ENCODE results near the gene FFAR3. TPM values are rescaled to one million over a fixed set of nuclear protein-coding genes. Genes with fewer than 3 reads are reported as not detected.

The FFAR3 gene
- total and polyA plus RNA-seq, 9 of the 15 experiments (the other 6 are each of a cell fraction or from before 2014, with no cell fraction given) = not detected

GRCh38 chr19:35357867-35358573 is at the start of gene FFAR3 (continued):
- TF ChIP-seq ZNF431 (CRISPR knock-in tag; IDR thresholded peaks at IDR 0.05) = no peak

- Histone ChIP-seq H3K4me1 (replicated peaks in 1 of 2; ENCODE audit: control insufficient read depth in 2 of 2, insufficient read depth in 2 of 2, low read length in 2 of 2) (peaks cover 61 to 80% of the 10 kb centered on the region in 2 experiments), H3K9me1 (ENCODE audit: control insufficient read depth, insufficient read depth, low read length) (peaks cover 3% of the 10 kb centered on the region), H4K20me1 (replicated peaks; ENCODE audit: control insufficient read depth, insufficient read depth, low read length) (no peaks in the 10 kb centered on the region), H3K9ac (ENCODE audit: insufficient read depth in 1 of 2, low read depth in 2 of 2, low read length in 2 of 2) (peak overlapping the region; percentile 79 to 90; a peak in 3 of 4 replicates), H3K4me3 (no peak overlapping the region), H3K4me2 (ENCODE audit: insufficient read depth, low read length) (peak overlapping the region; percentile 65), H2AFZ (ENCODE audit: low read depth, low read length) (peak overlapping the region; percentile 96), H3K79me2 (ENCODE audit: control insufficient read depth, insufficient read depth, low read length) (peaks cover 10% of the 10 kb centered on the region; the same call in 2 of the 3 replicates), H3K27ac (ENCODE audit: extremely low read depth, low read depth, low read length) (peak overlapping the region; percentile 90), H3K36me3 (ENCODE audit: control insufficient read depth, insufficient read depth, low read length) (no peaks in the 10 kb centered on the region), H3K9me3 (replicated peaks; ENCODE audit: control insufficient read depth, insufficient read depth, low read depth, low read length) (no peaks in the 10 kb centered on the region), H3K27me3 (ENCODE audit: control insufficient read depth in 2 of 2, insufficient read depth in 2 of 2, low read length in 2 of 2) (no peaks in the 10 kb centered on the region)
- CTCF ChIA-PET (ENCODE audit: low intra/inter-chr PET ratio) = no interaction called here
- ATAC-seq = no peak
- POLR2A ChIA-PET = interaction anchor here (0.7 to 2.3 kb wide), 5 partner anchors 9 to 155 kb away, joined by 3 to 11 read pairs (median 4); no protein-coding TSS in a partner anchor
- no TSS peak for BruUV-seq (replicated peaks)
- no peak for FAIRE-seq
- DNase-seq (ENCODE audit: extremely low read depth in 1 of 4, low spot score in 3 of 4) = peak in 1 of 4 experiments; percentile 17
- intact Hi-C loops (cut with micrococcal nuclease) (no loop called here), in situ Hi-C loops (cut with MboI) (no loop called here)
- WGBS (ENCODE audit: insufficient coverage, low coverage, missing lambda C conversion rate) = 40% methylated on average over 6 of the region's 7 CpGs
- TF ChIP-seq ARNT (IDR thresholded peaks at IDR 0.05) (no peak), ZNF408 (CRISPR knock-in tag; IDR thresholded peaks at IDR 0.05; ENCODE audit: low read depth) (no peak), KLF10 (CRISPR knock-in tag; IDR thresholded peaks at IDR 0.05) (no peak), DMBX1 (CRISPR knock-in tag; IDR thresholded peaks at IDR 0.05; ENCODE audit: borderline replicate concordance) (0 out of 2 replicates have a peak, but pooled peaks have one; percentile 37), TSC22D4 (tag; IDR thresholded peaks at IDR 0.05) (no peak), MEIS2 (IDR thresholded peaks at IDR 0.05; ENCODE audit: partially characterized antibody) (peak; percentile 30), NFXL1 (CRISPR knock-in tag; IDR thresholded peaks at IDR 0.05) (no peak), ZNF324 (CRISPR knock-in tag; IDR thresholded peaks at IDR 0.05) (no peak), THRAP3 (IDR thresholded peaks at IDR 0.05; ENCODE audit: borderline replicate concordance) (no peak)
These were observed 49.4 kb upstream of the FFAR3 start for GRCh38 chr19:35308910-35309309.
